Loucy (cell line): Measurements from ENCODE around the gene PTPRN2.

Experiments
- CTCF ChIP-seq: fragments of 200-600 bp; sonication (generic); conservative IDR thresholded peaks from 2 replicates; pipeline ENCODE4 v1.5.1; 2014; ENCODE audit warnings: mild to moderate bottlenecking, antibody characterized with exemption, low read length
- EZH2phosphoT487 ChIP-seq: fragments of 200-600 bp; IDR thresholded peaks from 2 replicates; pipeline ENCODE4 v1.6.1; 2018; ENCODE audit warnings: antibody characterized with exemption, mild to moderate bottlenecking, moderate library complexity, borderline replicate concordance

GRCh38 chr7:158345731-158346130 lies 241.9 kb downstream of the PTPRN2 start:
- no peak for TF ChIP-seq CTCF
- no peak for TF ChIP-seq EZH2phosphoT487
